ENCODE results near the gene LZTS2.

DNA sequence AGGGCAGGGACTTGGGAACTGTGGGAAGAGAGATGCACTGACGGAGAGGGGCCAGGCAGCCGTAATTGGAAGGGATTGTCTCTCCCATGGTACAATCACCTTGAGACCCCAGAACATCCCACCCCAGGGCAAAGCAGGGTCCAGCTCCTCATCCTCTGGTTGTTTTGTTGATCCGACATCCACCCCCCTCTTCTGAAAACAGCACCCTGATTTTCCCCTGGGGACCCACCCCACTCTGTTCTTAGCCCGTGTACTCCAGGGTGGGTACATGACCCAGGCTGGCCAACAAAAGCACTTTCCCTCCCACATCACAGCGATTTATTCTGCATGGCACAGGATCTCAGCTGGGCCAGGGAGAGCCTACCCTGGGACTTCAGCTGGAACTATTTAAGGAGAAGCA lies 17.2 kb downstream of the LZTS2 start:
- TF ChIP-seq, protein P1, sequence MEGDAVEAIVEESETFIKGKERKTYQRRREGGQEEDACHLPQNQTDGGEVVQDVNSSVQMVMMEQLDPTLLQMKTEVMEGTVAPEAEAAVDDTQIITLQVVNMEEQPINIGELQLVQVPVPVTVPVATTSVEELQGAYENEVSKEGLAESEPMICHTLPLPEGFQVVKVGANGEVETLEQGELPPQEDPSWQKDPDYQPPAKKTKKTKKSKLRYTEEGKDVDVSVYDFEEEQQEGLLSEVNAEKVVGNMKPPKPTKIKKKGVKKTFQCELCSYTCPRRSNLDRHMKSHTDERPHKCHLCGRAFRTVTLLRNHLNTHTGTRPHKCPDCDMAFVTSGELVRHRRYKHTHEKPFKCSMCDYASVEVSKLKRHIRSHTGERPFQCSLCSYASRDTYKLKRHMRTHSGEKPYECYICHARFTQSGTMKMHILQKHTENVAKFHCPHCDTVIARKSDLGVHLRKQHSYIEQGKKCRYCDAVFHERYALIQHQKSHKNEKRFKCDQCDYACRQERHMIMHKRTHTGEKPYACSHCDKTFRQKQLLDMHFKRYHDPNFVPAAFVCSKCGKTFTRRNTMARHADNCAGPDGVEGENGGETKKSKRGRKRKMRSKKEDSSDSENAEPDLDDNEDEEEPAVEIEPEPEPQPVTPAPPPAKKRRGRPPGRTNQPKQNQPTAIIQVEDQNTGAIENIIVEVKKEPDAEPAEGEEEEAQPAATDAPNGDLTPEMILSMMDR (IDR thresholded peaks at IDR 0.05) = no peak
- TF ChIP-seq POLR2A (IDR thresholded peaks at IDR 0.05) = no peak
